AG04449 (cell line): ENCODE data around the gene SYTL3.

Experiments used
- CTCF ChIA-PET: fragments of 350-600 bp; formaldehyde crosslinking; extraction: SDS; loops from one replicate; lab custom pipeline; 2021; ENCODE audit warnings: antibody characterized with exemption; lab: Yijun Ruan, JAX
- POLR2A ChIA-PET: fragments of 400-600, 350-600 bp; formaldehyde crosslinking; extraction: SDS; loops from one replicate; lab custom pipeline; 2020; ENCODE audit warnings: antibody characterized with exemption, inconsistent platforms; lab: Yijun Ruan, JAX
- DNase-seq: peaks from one replicate; pipeline ENCODE4 v3.0.0-alpha.2; 2010; ENCODE audit warnings: low read depth, low spot score
- H3K4me3 ChIP-seq: 2 replicates; pipeline ENCODE4 v1.5.1; 2011; ENCODE audit warnings: low read depth, mild to moderate bottlenecking, control low read depth, low read length
- TF ChIP-seq, protein P1 (sequence below): IDR thresholded peaks from one replicate; pipeline ENCODE4 v1.5.1; 2011; ENCODE audit warnings: mild to moderate bottlenecking, moderate library complexity, low read length, control low read depth, inconsistent platforms; ENCODE audit not compliant: insufficient read depth; ENCODE audit errors: missing control alignments

Gene SYTL3

DNA sequence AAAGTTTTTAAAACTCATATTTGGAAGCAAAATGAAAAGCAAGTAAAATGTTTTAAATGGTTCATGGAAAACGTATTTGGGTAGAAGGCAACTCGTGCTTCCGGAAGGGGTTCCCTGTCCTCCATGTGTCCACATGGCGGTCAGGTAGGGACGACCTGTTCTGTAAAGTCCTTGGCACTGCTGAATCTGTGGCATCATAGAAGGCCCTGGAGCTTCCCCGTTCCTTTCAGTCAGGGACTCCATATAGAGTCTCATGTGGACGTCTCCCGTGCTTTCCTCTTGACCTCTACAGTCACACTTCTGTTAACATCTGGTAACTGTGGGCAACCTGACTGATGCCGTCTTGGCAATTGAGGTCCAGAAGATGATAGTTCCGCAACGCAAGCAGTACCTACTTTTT, 16.7 kb upstream of the SYTL3 start:
- POLR2A ChIA-PET, result no interaction called here
- TF ChIP-seq, protein P1, sequence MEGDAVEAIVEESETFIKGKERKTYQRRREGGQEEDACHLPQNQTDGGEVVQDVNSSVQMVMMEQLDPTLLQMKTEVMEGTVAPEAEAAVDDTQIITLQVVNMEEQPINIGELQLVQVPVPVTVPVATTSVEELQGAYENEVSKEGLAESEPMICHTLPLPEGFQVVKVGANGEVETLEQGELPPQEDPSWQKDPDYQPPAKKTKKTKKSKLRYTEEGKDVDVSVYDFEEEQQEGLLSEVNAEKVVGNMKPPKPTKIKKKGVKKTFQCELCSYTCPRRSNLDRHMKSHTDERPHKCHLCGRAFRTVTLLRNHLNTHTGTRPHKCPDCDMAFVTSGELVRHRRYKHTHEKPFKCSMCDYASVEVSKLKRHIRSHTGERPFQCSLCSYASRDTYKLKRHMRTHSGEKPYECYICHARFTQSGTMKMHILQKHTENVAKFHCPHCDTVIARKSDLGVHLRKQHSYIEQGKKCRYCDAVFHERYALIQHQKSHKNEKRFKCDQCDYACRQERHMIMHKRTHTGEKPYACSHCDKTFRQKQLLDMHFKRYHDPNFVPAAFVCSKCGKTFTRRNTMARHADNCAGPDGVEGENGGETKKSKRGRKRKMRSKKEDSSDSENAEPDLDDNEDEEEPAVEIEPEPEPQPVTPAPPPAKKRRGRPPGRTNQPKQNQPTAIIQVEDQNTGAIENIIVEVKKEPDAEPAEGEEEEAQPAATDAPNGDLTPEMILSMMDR, result no peak
- no peak overlapping the region for H3K4me3 ChIP-seq
- CTCF ChIA-PET, result interaction anchor here (0.5 to 1.6 kb wide), 4 partner anchors 10 to 145 kb away, joined by 3 to 8 read pairs (median 4); no protein-coding TSS in a partner anchor
- DNase-seq, result no peak

GRCh38 chr6:158634695-158635426, 15.0 kb upstream of the SYTL3 start:
- CTCF ChIA-PET, result interaction anchor here (1.0 to 1.2 kb wide), 2 partner anchors 56 kb away, joined by 3 to 6 read pairs; no protein-coding TSS in a partner anchor
- no peak for DNase-seq
- H3K4me3 ChIP-seq, result no peak overlapping the region
- TF ChIP-seq, protein P1, result no peak
- POLR2A ChIA-PET, result no interaction called here

DNA sequence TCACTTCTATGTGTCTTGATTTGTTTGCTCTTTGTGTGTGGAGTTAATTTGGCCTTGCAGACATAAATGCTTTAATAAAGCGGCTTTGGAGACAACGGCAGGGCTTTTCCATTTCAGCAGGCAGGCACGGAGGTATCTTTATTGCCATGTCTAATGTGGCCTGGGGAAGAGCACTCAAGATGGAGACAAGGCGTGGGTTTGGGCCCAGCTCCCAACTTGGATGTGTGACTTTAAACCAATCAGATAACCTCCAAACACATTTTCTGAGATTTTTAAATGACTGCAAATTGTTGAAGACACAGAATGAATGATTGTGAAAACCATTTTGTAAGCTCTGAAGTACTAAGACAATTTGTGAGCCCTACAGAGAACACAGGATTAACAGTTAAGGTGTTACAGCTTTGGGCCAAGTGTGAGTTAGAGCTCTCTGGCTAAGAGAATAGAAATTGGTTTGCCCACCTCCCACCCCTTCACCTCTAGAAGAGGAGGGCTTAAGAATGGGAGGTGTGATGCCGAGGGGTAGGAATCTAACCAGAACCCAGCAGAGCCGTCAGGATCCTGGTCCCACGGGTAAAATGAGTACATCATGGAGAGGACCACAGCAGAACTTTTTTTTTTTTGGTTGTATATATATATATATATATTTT, 14.3 kb upstream of the SYTL3 start:
- no peak overlapping the region for H3K4me3 ChIP-seq
- POLR2A ChIA-PET, result no interaction called here
- DNase-seq, result no peak
- CTCF ChIA-PET, result interaction anchor here (1.2 kb wide), 1 partner anchor 56 kb away, joined by 6 read pairs; no protein-coding TSS in a partner anchor
- TF ChIP-seq, protein P1, result no peak

DNA sequence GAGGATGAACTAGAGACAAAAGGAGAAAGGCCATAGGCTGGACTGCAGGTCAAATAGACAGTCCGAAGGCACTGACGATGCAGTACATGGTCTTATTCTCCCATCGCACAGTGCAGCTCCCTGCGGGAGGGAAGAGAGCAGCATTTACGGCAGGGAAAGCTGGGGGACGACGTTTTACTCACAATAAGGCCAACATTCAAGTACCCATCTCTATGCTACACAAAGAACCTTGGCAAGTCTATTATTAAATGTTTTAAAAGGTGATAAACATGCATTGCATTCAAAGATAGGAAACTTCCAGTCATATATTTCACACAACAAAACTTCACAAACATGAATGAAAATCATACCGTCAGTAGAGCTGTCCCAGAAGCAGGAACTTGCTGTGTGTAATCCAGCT, 13.1 kb upstream of the SYTL3 start:
- POLR2A ChIA-PET, result no interaction called here
- no peak for DNase-seq
- TF ChIP-seq, protein P1, result no peak
- CTCF ChIA-PET, result interaction anchor here (2.9 to 3.3 kb wide), 2 partner anchors 30 to 422 kb away, joined by 7 to 16 read pairs; no protein-coding TSS in a partner anchor
- H3K4me3 ChIP-seq, result no peak overlapping the region

- CTCF ChIA-PET, result interaction anchor here (2.9 to 3.4 kb wide), 3 partner anchors 32 to 424 kb away, joined by 7 to 16 read pairs (median 16); no protein-coding TSS in a partner anchor
- POLR2A ChIA-PET, result interaction anchor here (1.3 kb wide), 1 partner anchor 10 kb away, joined by 3 read pairs; no protein-coding TSS in a partner anchor
- no peak overlapping the region for H3K4me3 ChIP-seq
- TF ChIP-seq, protein P1, result no peak
- no peak for DNase-seq
Measured at GRCh38 chr6:158638324-158638854, 11.5 kb upstream of the SYTL3 start.
